ENCODE data around the gene RFX4. TPM values are rescaled to one million over a fixed set of nuclear protein-coding genes. Genes with fewer than 3 reads are reported as not detected.

The RFX4 gene
- total and polyA plus RNA-seq, 10 of the 15 experiments (the other 5 are each of a cell fraction or from before 2014, with no cell fraction given), result 0.02 to 0.23 TPM; not detected in 8

DNA sequence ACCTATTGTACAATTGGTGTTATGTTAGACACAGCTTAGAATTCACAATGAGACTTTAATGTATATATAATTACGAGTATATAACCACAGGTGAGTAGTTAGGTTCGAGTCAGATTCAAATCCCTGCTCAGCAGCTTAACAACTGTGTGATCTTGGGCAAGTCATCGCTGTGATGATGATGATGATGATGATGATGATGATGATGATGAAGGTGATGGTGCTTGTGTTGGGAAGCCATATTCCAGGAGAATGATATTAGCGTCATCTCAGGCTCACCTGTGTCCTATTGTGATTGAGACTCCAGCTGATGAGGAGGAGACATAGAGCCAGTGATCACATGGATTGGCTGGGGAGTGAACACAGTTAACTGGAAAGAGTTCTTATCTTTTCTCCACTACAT lies 16.5 kb downstream of the RFX4 start:
- no peaks in the 10 kb centered on the region for H4K20me1 ChIP-seq (ENCODE audit: control insufficient read depth, insufficient read depth)
- H3K9ac ChIP-seq (ENCODE audit: control insufficient read depth, insufficient read depth, low read length), result no peak overlapping the region
- SMC1A ChIA-PET (ENCODE audit: uncharacterized antibody, unreplicated experiment), result no interaction called here
- no peaks in the 10 kb centered on the region; a peak in 2 of 4 replicates for H3K27me3 ChIP-seq (replicated peaks in 1 of 2; ENCODE audit: control insufficient read depth in 2 of 2, insufficient read depth in 2 of 2, low read length in 1 of 2)
- H3K4me1 ChIP-seq (ENCODE audit: control insufficient read depth, insufficient read depth, low read length), result no peaks in the 10 kb centered on the region
- no peaks in the 10 kb centered on the region for H3K9me3 ChIP-seq (replicated peaks; ENCODE audit: control insufficient read depth, insufficient read depth, low read length)
- in situ Hi-C loops (cut with MboI) (no loop called here), intact Hi-C loops (cut with micrococcal nuclease; ENCODE audit: unreplicated experiment) (no loop called here)
- H3K36me3 ChIP-seq (ENCODE audit: control insufficient read depth in 2 of 2, insufficient read depth in 2 of 2, low read length in 1 of 2), result no peaks in the 10 kb centered on the region
- no peak for FAIRE-seq
- no peak overlapping the region for H3K4me2 ChIP-seq (ENCODE audit: control insufficient read depth, insufficient read depth)
- BruUV-seq (replicated peaks), result no TSS peak
- CTCF ChIA-PET, result no interaction called here
- no peak overlapping the region for H3K27ac ChIP-seq (ENCODE audit: control insufficient read depth, insufficient read depth)
- 25% methylated on average over 4 of the region's 4 CpGs for WGBS (ENCODE audit: insufficient coverage, insufficient replicate concordance, low lambda C conversion rate, missing lambda C conversion rate)
- H3K79me2 ChIP-seq (ENCODE audit: control insufficient read depth, insufficient read depth, low read length), result no peaks in the 10 kb centered on the region
- no peak overlapping the region for H3K4me3 ChIP-seq
- H2AFZ ChIP-seq (ENCODE audit: control insufficient read depth, low read depth, low read length), result no peak overlapping the region
- DNase-seq (ENCODE audit: low read depth, low spot score), result no peak
- ATAC-seq, result no peak
- RAD21 ChIA-PET (ENCODE audit: unreplicated experiment), result no interaction called here
- TF ChIP-seq POU2F2 (IDR thresholded peaks at IDR 0.05; ENCODE audit: borderline replicate concordance, low read depth, low read length) (no peak), BCL11A (IDR thresholded peaks at IDR 0.05; ENCODE audit: low read depth, low read length) (no peak), POLR2AphosphoS2 (IDR thresholded peaks at IDR 0.05; ENCODE audit: low read depth, low read length) (no peak), SP1 (IDR thresholded peaks at IDR 0.05; ENCODE audit: low read depth, low read length) (no peak), EP300 (IDR thresholded peaks at IDR 0.05; ENCODE audit: borderline replicate concordance in 1 of 2, control insufficient read depth in 1 of 2, low read depth in 2 of 2, low read length in 2 of 2) (no peak), SMAD5 (IDR thresholded peaks at IDR 0.05; ENCODE audit: low read depth) (no peak), TCF3 (IDR thresholded peaks at IDR 0.05; ENCODE audit: borderline replicate concordance, insufficient read depth, low read depth, low read length) (no peak), POLR2AphosphoS5 (IDR thresholded peaks at IDR 0.05; ENCODE audit: low read length) (no peak), SMC3 (IDR thresholded peaks at IDR 0.05; ENCODE audit: borderline replicate concordance, low read length) (no peak), ZNF207 (IDR thresholded peaks at IDR 0.05; ENCODE audit: borderline replicate concordance) (no peak)
- TF ChIP-seq, protein P1, sequence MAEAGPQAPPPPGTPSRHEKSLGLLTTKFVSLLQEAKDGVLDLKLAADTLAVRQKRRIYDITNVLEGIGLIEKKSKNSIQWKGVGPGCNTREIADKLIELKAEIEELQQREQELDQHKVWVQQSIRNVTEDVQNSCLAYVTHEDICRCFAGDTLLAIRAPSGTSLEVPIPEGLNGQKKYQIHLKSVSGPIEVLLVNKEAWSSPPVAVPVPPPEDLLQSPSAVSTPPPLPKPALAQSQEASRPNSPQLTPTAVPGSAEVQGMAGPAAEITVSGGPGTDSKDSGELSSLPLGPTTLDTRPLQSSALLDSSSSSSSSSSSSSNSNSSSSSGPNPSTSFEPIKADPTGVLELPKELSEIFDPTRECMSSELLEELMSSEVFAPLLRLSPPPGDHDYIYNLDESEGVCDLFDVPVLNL (IDR thresholded peaks at IDR 0.05; ENCODE audit: low read depth, low read length), result no peak
- TF ChIP-seq, protein P2, sequence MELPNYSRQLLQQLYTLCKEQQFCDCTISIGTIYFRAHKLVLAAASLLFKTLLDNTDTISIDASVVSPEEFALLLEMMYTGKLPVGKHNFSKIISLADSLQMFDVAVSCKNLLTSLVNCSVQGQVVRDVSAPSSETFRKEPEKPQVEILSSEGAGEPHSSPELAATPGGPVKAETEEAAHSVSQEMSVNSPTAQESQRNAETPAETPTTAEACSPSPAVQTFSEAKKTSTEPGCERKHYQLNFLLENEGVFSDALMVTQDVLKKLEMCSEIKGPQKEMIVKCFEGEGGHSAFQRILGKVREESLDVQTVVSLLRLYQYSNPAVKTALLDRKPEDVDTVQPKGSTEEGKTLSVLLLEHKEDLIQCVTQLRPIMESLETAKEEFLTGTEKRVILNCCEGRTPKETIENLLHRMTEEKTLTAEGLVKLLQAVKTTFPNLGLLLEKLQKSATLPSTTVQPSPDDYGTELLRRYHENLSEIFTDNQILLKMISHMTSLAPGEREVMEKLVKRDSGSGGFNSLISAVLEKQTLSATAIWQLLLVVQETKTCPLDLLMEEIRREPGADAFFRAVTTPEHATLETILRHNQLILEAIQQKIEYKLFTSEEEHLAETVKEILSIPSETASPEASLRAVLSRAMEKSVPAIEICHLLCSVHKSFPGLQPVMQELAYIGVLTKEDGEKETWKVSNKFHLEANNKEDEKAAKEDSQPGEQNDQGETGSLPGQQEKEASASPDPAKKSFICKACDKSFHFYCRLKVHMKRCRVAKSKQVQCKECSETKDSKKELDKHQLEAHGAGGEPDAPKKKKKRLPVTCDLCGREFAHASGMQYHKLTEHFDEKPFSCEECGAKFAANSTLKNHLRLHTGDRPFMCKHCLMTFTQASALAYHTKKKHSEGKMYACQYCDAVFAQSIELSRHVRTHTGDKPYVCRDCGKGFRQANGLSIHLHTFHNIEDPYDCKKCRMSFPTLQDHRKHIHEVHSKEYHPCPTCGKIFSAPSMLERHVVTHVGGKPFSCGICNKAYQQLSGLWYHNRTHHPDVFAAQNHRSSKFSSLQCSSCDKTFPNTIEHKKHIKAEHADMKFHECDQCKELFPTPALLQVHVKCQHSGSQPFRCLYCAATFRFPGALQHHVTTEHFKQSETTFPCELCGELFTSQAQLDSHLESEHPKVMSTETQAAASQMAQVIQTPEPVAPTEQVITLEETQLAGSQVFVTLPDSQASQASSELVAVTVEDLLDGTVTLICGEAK (IDR thresholded peaks at IDR 0.05; ENCODE audit: borderline replicate concordance), result no peak
- TF ChIP-seq, protein P3, sequence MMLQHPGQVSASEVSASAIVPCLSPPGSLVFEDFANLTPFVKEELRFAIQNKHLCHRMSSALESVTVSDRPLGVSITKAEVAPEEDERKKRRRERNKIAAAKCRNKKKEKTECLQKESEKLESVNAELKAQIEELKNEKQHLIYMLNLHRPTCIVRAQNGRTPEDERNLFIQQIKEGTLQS (IDR thresholded peaks at IDR 0.05; ENCODE audit: borderline replicate concordance, extremely low read depth, low read depth, low read length), result no peak
- TF ChIP-seq, protein P4, sequence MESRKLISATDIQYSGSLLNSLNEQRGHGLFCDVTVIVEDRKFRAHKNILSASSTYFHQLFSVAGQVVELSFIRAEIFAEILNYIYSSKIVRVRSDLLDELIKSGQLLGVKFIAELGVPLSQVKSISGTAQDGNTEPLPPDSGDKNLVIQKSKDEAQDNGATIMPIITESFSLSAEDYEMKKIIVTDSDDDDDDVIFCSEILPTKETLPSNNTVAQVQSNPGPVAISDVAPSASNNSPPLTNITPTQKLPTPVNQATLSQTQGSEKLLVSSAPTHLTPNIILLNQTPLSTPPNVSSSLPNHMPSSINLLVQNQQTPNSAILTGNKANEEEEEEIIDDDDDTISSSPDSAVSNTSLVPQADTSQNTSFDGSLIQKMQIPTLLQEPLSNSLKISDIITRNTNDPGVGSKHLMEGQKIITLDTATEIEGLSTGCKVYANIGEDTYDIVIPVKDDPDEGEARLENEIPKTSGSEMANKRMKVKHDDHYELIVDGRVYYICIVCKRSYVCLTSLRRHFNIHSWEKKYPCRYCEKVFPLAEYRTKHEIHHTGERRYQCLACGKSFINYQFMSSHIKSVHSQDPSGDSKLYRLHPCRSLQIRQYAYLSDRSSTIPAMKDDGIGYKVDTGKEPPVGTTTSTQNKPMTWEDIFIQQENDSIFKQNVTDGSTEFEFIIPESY (IDR thresholded peaks at IDR 0.05), result no peak
- TF ChIP-seq, protein P5, sequence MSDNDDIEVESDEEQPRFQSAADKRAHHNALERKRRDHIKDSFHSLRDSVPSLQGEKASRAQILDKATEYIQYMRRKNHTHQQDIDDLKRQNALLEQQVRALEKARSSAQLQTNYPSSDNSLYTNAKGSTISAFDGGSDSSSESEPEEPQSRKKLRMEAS (IDR thresholded peaks at IDR 0.05; ENCODE audit: low read depth, low read length), result no peak
- POLR2A ChIA-PET, result no interaction called here

Measured in GM12878 (cell line).